ENCODE measurements around the gene ADCY7. TPM values are rescaled to one million over a fixed set of nuclear protein-coding genes. Genes with fewer than 3 reads are reported as not detected.

The ADCY7 gene
- total RNA-seq, 1 experiment from 2014 or later: 13.1 TPM

- Histone ChIP-seq H3K4me2 (ENCODE audit: low read length) (no peak overlapping the region), H3K9me2 (replicated peaks; ENCODE audit: low read length) (no peaks in the 10 kb centered on the region), H3K27ac (ENCODE audit: low read length) (no peak overlapping the region), H3K4me3 (ENCODE audit: low read length) (no peak overlapping the region), H3K79me2 (ENCODE audit: low read length) (no peaks in the 10 kb centered on the region), H2AFZ (ENCODE audit: low read length) (no peak overlapping the region), H3K27me3 (ENCODE audit: low read length) (no peaks in the 10 kb centered on the region), H3K9me3 (ENCODE audit: low read length) (no peaks in the 10 kb centered on the region), H3K4me1 (ENCODE audit: insufficient read depth, low read length) (no peaks in the 10 kb centered on the region), H3K9ac (ENCODE audit: low read length) (no peak overlapping the region), H3F3A (ENCODE audit: low read length, unreplicated experiment) (no peaks in the 10 kb centered on the region), H3K36me3 (ENCODE audit: low read depth, low read length) (no peaks in the 10 kb centered on the region), H4K20me1 (ENCODE audit: low read length) (no peaks in the 10 kb centered on the region)
- ATAC-seq (no peak), DNase-seq (no peak)
- intact Hi-C loops (cut with micrococcal nuclease): no loop called here
- ChIA-PET POLR2A (ENCODE audit: unreplicated experiment) (no interaction called here), CTCF (no interaction called here)
- TF ChIP-seq EZH2 (IDR thresholded peaks at IDR 0.05; ENCODE audit: low read length, unreplicated experiment): no peak
- TF ChIP-seq, protein P1, sequence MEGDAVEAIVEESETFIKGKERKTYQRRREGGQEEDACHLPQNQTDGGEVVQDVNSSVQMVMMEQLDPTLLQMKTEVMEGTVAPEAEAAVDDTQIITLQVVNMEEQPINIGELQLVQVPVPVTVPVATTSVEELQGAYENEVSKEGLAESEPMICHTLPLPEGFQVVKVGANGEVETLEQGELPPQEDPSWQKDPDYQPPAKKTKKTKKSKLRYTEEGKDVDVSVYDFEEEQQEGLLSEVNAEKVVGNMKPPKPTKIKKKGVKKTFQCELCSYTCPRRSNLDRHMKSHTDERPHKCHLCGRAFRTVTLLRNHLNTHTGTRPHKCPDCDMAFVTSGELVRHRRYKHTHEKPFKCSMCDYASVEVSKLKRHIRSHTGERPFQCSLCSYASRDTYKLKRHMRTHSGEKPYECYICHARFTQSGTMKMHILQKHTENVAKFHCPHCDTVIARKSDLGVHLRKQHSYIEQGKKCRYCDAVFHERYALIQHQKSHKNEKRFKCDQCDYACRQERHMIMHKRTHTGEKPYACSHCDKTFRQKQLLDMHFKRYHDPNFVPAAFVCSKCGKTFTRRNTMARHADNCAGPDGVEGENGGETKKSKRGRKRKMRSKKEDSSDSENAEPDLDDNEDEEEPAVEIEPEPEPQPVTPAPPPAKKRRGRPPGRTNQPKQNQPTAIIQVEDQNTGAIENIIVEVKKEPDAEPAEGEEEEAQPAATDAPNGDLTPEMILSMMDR (conservative IDR thresholded peaks at IDR 0.05; ENCODE audit: low read depth, low read length): no peak
- TF ChIP-seq EZH2phosphoT487 (IDR thresholded peaks at IDR 0.05; ENCODE audit: borderline replicate concordance, low read length): no peak
- no TSS peak for BruUV-seq (replicated peaks)
These were observed 22.6 kb downstream of the ADCY7 start for GRCh38 chr16:50288920-50289319.

DNA sequence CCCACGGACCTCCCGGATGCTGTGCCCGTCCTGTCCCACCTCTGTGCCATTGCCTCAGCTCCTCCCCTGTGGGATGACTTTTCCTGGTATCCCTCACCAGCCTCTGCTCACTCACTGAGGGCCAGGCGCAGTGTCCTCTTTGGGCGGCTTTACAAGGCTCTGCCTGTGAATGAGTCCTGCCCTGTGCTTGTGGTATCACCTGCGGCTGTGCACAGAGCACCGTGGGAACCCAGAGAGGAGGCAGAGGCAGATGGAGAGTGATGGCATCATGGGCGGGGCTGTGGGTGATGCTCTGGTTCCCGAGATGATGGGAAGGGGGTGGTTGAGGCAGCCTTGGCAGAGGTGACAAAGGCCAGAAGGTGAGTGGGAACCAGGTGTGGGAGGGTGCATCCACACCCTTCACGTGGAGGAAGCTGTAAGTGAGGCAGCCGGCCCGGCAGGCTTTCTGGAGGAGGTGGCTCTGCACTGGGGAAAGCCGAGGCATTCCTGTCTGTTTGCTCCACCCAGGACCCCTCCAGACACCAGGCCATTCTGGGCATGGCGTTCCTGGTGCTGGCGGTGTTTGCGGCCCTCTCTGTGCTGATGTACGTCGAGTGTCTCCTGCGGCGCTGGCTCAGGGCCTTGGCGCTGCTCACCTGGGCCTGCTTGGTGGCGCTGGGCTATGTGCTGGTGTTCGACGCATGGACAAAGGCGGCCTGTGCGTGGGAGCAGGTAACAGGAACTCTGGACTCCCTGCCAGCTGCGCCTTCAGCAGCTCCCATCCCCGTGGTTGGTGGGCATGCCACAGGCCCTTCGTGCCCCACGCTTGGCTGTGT is 23.8 kb downstream of the ADCY7 start:
- H2AFZ ChIP-seq (ENCODE audit: low read length): no peak overlapping the region
- H3K9me2 ChIP-seq (replicated peaks; ENCODE audit: low read length): no peaks in the 10 kb centered on the region
- H3K27ac ChIP-seq (ENCODE audit: low read length): no peak overlapping the region
- H3K4me1 ChIP-seq (ENCODE audit: insufficient read depth, low read length): no peaks in the 10 kb centered on the region
- no TSS peak for BruUV-seq (replicated peaks)
- H3K9ac ChIP-seq (ENCODE audit: low read length): no peak overlapping the region
- no peak overlapping the region for H3K4me2 ChIP-seq (ENCODE audit: low read length)
- no peaks in the 10 kb centered on the region for H3K36me3 ChIP-seq (ENCODE audit: low read depth, low read length)
- ChIA-PET CTCF (no interaction called here), POLR2A (ENCODE audit: unreplicated experiment) (no interaction called here)
- no peaks in the 10 kb centered on the region for H4K20me1 ChIP-seq (ENCODE audit: low read length)
- no peaks in the 10 kb centered on the region for H3K9me3 ChIP-seq (ENCODE audit: low read length)
- no peaks in the 10 kb centered on the region for H3K79me2 ChIP-seq (ENCODE audit: low read length)
- TF ChIP-seq EZH2phosphoT487 (IDR thresholded peaks at IDR 0.05; ENCODE audit: borderline replicate concordance, low read length) (no peak), EZH2 (IDR thresholded peaks at IDR 0.05; ENCODE audit: low read length, unreplicated experiment) (no peak)
- TF ChIP-seq, protein P1 (conservative IDR thresholded peaks at IDR 0.05; ENCODE audit: low read depth, low read length): no peak
- no peaks in the 10 kb centered on the region for H3K27me3 ChIP-seq (ENCODE audit: low read length)
- DNase-seq (no peak), ATAC-seq (no peak)
- intact Hi-C loops (cut with micrococcal nuclease): no loop called here
- no peak overlapping the region for H3K4me3 ChIP-seq (ENCODE audit: low read length)
- H3F3A ChIP-seq (ENCODE audit: low read length, unreplicated experiment): no peaks in the 10 kb centered on the region

DNA sequence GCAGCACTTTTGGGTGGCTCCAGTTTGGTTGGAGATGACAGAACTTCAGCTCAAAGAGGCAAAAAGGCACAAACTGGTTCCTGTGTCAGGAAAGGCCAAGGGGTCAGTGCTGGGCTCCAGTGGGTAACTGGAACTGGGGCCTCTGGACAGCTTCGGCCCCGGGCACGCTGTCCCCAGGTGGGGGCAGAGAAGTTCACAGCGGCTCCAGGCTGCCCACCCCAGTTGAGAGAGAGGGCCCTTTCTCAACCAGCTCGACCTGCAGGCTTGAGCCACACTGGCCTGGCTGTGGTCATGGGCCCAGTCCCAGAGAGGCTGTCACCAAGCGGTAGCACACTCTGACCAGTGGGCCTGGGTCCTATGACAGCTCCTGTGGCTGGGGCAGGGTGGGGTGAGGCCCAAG is 24.5 kb downstream of the ADCY7 start:
- CTCF ChIA-PET: no interaction called here
- Histone ChIP-seq H3K4me2 (ENCODE audit: low read length) (no peak overlapping the region), H3K4me3 (ENCODE audit: low read length) (no peak overlapping the region), H3K4me1 (ENCODE audit: insufficient read depth, low read length) (no peaks in the 10 kb centered on the region), H3K9ac (ENCODE audit: low read length) (no peak overlapping the region), H3K9me2 (replicated peaks; ENCODE audit: low read length) (no peaks in the 10 kb centered on the region), H3F3A (ENCODE audit: low read length, unreplicated experiment) (no peaks in the 10 kb centered on the region), H2AFZ (ENCODE audit: low read length) (no peak overlapping the region), H4K20me1 (ENCODE audit: low read length) (no peaks in the 10 kb centered on the region), H3K27me3 (ENCODE audit: low read length) (no peaks in the 10 kb centered on the region), H3K79me2 (ENCODE audit: low read length) (no peaks in the 10 kb centered on the region), H3K27ac (ENCODE audit: low read length) (no peak overlapping the region), H3K9me3 (ENCODE audit: low read length) (no peaks in the 10 kb centered on the region), H3K36me3 (ENCODE audit: low read depth, low read length) (no peaks in the 10 kb centered on the region)
- BruUV-seq (replicated peaks): no TSS peak
- DNase-seq (no peak), ATAC-seq (no peak)
- POLR2A ChIA-PET (ENCODE audit: unreplicated experiment): no interaction called here
- intact Hi-C loops (cut with micrococcal nuclease): no loop called here
- TF ChIP-seq, protein P1 (conservative IDR thresholded peaks at IDR 0.05; ENCODE audit: low read depth, low read length): no peak
- TF ChIP-seq EZH2 (IDR thresholded peaks at IDR 0.05; ENCODE audit: low read length, unreplicated experiment): no peak
- no peak for TF ChIP-seq EZH2phosphoT487 (IDR thresholded peaks at IDR 0.05; ENCODE audit: borderline replicate concordance, low read length)
